ENCODE measurements around the gene NFX1. TPM values are rescaled to one million over a fixed set of nuclear protein-coding genes. Genes with fewer than 3 reads are reported as not detected.

The NFX1 gene
- total RNA-seq, 1 donor from 2014 or later = 27.8 TPM

GRCh38 chr9:33287087-33287490, 3.2 kb upstream of the NFX1 start:
- H3K36me3 ChIP-seq (ENCODE audit: insufficient read depth, low read length) = peaks cover 10% of the 10 kb centered on the region
- H3K27me3 ChIP-seq (ENCODE audit: insufficient read depth, low read length) = no peaks in the 10 kb centered on the region
- Mint-ChIP-seq H3K4me1 (ENCODE audit: low read depth, unreplicated experiment) (peaks cover 9% of the 10 kb centered on the region), H3K9me3 (ENCODE audit: unreplicated experiment) (no peaks in the 10 kb centered on the region), H3K27me3 (ENCODE audit: low read depth, unreplicated experiment) (no peaks in the 10 kb centered on the region), H3K36me3 (ENCODE audit: low read depth, unreplicated experiment) (peaks cover 6% of the 10 kb centered on the region), H3K27ac (ENCODE audit: unreplicated experiment) (peak overlapping the region; percentile 50), H3K4me3 (ENCODE audit: unreplicated experiment) (no peak overlapping the region)
- TF ChIP-seq EZH2 (IDR thresholded peaks at IDR 0.05; ENCODE audit: insufficient read depth, low read length) = no peak
- TF ChIP-seq CTCF (IDR thresholded peaks at IDR 0.05; ENCODE audit: insufficient read depth, low read depth, low read length) = peak; percentile 68
- FAIRE-seq (no peak), DNase-seq (ENCODE audit: low read depth) (peak; percentile 38)
- H3K79me2 ChIP-seq (ENCODE audit: insufficient read depth, low read length) = peaks cover 17% of the 10 kb centered on the region
- H3K4me1 ChIP-seq (ENCODE audit: insufficient read depth, low read length) = peaks cover 6% of the 10 kb centered on the region
- no peak overlapping the region for H3K9ac ChIP-seq (ENCODE audit: low read length)
- no peak overlapping the region for H3K4me2 ChIP-seq (ENCODE audit: low read length)
- no peak overlapping the region for H3K4me3 ChIP-seq (ENCODE audit: insufficient read depth, low read depth, low read length)
- no peak overlapping the region for H2AFZ ChIP-seq (ENCODE audit: low read depth, low read length)
- H3K27ac ChIP-seq (ENCODE audit: low read depth, low read length) = no peak overlapping the region
- H3K9me3 ChIP-seq (ENCODE audit: insufficient read depth, low read depth, low read length) = no peaks in the 10 kb centered on the region
- H4K20me1 ChIP-seq (ENCODE audit: insufficient read depth, low read length) = no peaks in the 10 kb centered on the region

GRCh38 chr9:33288235-33288634, 2.1 kb upstream of the NFX1 start:
- Histone ChIP-seq H3K27me3 (ENCODE audit: insufficient read depth, low read length) (no peaks in the 10 kb centered on the region), H4K20me1 (ENCODE audit: insufficient read depth, low read length) (no peaks in the 10 kb centered on the region), H3K27ac (ENCODE audit: low read depth, low read length) (no peak overlapping the region), H3K4me3 (ENCODE audit: insufficient read depth, low read depth, low read length) (no peak overlapping the region), H3K36me3 (ENCODE audit: insufficient read depth, low read length) (peaks cover 5% of the 10 kb centered on the region), H2AFZ (ENCODE audit: low read depth, low read length) (no peak overlapping the region), H3K79me2 (ENCODE audit: insufficient read depth, low read length) (peaks cover 28% of the 10 kb centered on the region), H3K4me2 (ENCODE audit: low read length) (no peak overlapping the region), H3K9me3 (ENCODE audit: insufficient read depth, low read depth, low read length) (no peaks in the 10 kb centered on the region), H3K9ac (ENCODE audit: low read length) (no peak overlapping the region), H3K4me1 (ENCODE audit: insufficient read depth, low read length) (peaks cover 6% of the 10 kb centered on the region)
- Mint-ChIP-seq H3K36me3 (ENCODE audit: low read depth, unreplicated experiment) (peaks cover 6% of the 10 kb centered on the region), H3K9me3 (ENCODE audit: unreplicated experiment) (no peaks in the 10 kb centered on the region), H3K4me1 (ENCODE audit: low read depth, unreplicated experiment) (peaks cover 17% of the 10 kb centered on the region), H3K4me3 (ENCODE audit: unreplicated experiment) (no peak overlapping the region), H3K27ac (ENCODE audit: unreplicated experiment) (no peak overlapping the region), H3K27me3 (ENCODE audit: low read depth, unreplicated experiment) (no peaks in the 10 kb centered on the region)
- DNase-seq (ENCODE audit: low read depth) = no peak
- TF ChIP-seq CTCF (IDR thresholded peaks at IDR 0.05; ENCODE audit: insufficient read depth, low read depth, low read length) (no peak), EZH2 (IDR thresholded peaks at IDR 0.05; ENCODE audit: insufficient read depth, low read length) (no peak)
- no peak for FAIRE-seq

- TF ChIP-seq EZH2 (IDR thresholded peaks at IDR 0.05; ENCODE audit: insufficient read depth, low read length) (no peak), CTCF (IDR thresholded peaks at IDR 0.05; ENCODE audit: insufficient read depth, low read depth, low read length) (no peak)
- Mint-ChIP-seq H3K27ac (ENCODE audit: unreplicated experiment) (no peak overlapping the region), H3K4me3 (ENCODE audit: unreplicated experiment) (no peak overlapping the region)
Measured at GRCh38 chr9:33288828-33289483, 1.4 kb upstream of the NFX1 start.

More at GRCh38 chr9:33288828-33289483, 1.4 kb upstream of the NFX1 start:
- Mint-ChIP-seq H3K36me3 (ENCODE audit: low read depth, unreplicated experiment) (peaks cover 7% of the 10 kb centered on the region), H3K9me3 (ENCODE audit: unreplicated experiment) (no peaks in the 10 kb centered on the region), H3K27me3 (ENCODE audit: low read depth, unreplicated experiment) (no peaks in the 10 kb centered on the region), H3K4me1 (ENCODE audit: low read depth, unreplicated experiment) (peaks cover 17% of the 10 kb centered on the region)
- Histone ChIP-seq H3K9ac (ENCODE audit: low read length) (peak overlapping the region; percentile 100), H2AFZ (ENCODE audit: low read depth, low read length) (no peak overlapping the region), H3K4me3 (ENCODE audit: insufficient read depth, low read depth, low read length) (no peak overlapping the region), H3K36me3 (ENCODE audit: insufficient read depth, low read length) (peaks cover 6% of the 10 kb centered on the region), H3K4me1 (ENCODE audit: insufficient read depth, low read length) (peaks cover 6% of the 10 kb centered on the region), H3K4me2 (ENCODE audit: low read length) (peak overlapping the region; percentile 95), H3K27me3 (ENCODE audit: insufficient read depth, low read length) (no peaks in the 10 kb centered on the region), H3K9me3 (ENCODE audit: insufficient read depth, low read depth, low read length) (no peaks in the 10 kb centered on the region), H3K27ac (ENCODE audit: low read depth, low read length) (peak overlapping the region; percentile 100), H4K20me1 (ENCODE audit: insufficient read depth, low read length) (no peaks in the 10 kb centered on the region), H3K79me2 (ENCODE audit: insufficient read depth, low read length) (peaks cover 36% of the 10 kb centered on the region)
- DNase-seq (ENCODE audit: low read depth) (no peak), FAIRE-seq (no peak)
